ENCODE results near the gene CLMP.
A peak's percentile ranks its signal among the peaks of the same experiment; 100 is the strongest.

Gene CLMP

GRCh38 chr11:123100379-123101085 lies 94.5 kb downstream of the CLMP start:
- TF ChIP-seq REST (IDR thresholded peaks at IDR 0.05; ENCODE audit: insufficient read depth in 1 of 2, low read depth in 2 of 2, low read length in 2 of 2) = 0 out of 4 replicates have a peak, but pooled peaks of 1 of the 2 experiments have one; percentile 29
- no peak for TF ChIP-seq FOXP2 (optimal IDR thresholded peaks at IDR 0.05; ENCODE audit: borderline replicate concordance, extremely low read depth, extremely low read length, insufficient read depth)

- no peak for TF ChIP-seq POLR2AphosphoS5 (IDR thresholded peaks at IDR 0.05; ENCODE audit: low read depth, low read length)
- no peak for TF ChIP-seq TAF1 (IDR thresholded peaks at IDR 0.05; ENCODE audit: borderline replicate concordance, insufficient read depth, low read length)
- TF ChIP-seq SIN3A (IDR thresholded peaks at IDR 0.05; ENCODE audit: borderline replicate concordance, insufficient read depth, low read length) = no peak
- no peak for TF ChIP-seq FOXP2 (optimal IDR thresholded peaks at IDR 0.05; ENCODE audit: borderline replicate concordance, extremely low read depth, extremely low read length, insufficient read depth)
- TF ChIP-seq REST (IDR thresholded peaks at IDR 0.05; ENCODE audit: insufficient read depth in 1 of 2, low read depth in 2 of 2, low read length in 2 of 2) = no peak
Measured at GRCh38 chr11:123098990-123099389, 96.1 kb downstream of the CLMP start.

GRCh38 chr11:123093739-123094138 lies 101.3 kb downstream of the CLMP start:
- TF ChIP-seq SIN3A (IDR thresholded peaks at IDR 0.05; ENCODE audit: borderline replicate concordance, insufficient read depth, low read length) (no peak), TAF1 (IDR thresholded peaks at IDR 0.05; ENCODE audit: borderline replicate concordance, insufficient read depth, low read length) (no peak), FOXP2 (optimal IDR thresholded peaks at IDR 0.05; ENCODE audit: borderline replicate concordance, extremely low read depth, extremely low read length, insufficient read depth) (no peak), REST (IDR thresholded peaks at IDR 0.05; ENCODE audit: insufficient read depth in 1 of 2, low read depth in 2 of 2, low read length in 2 of 2) (no peak), POLR2AphosphoS5 (IDR thresholded peaks at IDR 0.05; ENCODE audit: low read depth, low read length) (no peak)

- TF ChIP-seq REST (IDR thresholded peaks at IDR 0.05; ENCODE audit: insufficient read depth in 1 of 2, low read depth in 2 of 2, low read length in 2 of 2) (no peak), TAF1 (IDR thresholded peaks at IDR 0.05; ENCODE audit: borderline replicate concordance, insufficient read depth, low read length) (no peak), FOXP2 (optimal IDR thresholded peaks at IDR 0.05; ENCODE audit: borderline replicate concordance, extremely low read depth, extremely low read length, insufficient read depth) (no peak), SIN3A (IDR thresholded peaks at IDR 0.05; ENCODE audit: borderline replicate concordance, insufficient read depth, low read length) (no peak), POLR2AphosphoS5 (IDR thresholded peaks at IDR 0.05; ENCODE audit: low read depth, low read length) (no peak)
Measured at GRCh38 chr11:123091506-123091905, 103.5 kb downstream of the CLMP start.

GRCh38 chr11:123086305-123086704 lies 108.7 kb downstream of the CLMP start:
- TF ChIP-seq POLR2AphosphoS5 (IDR thresholded peaks at IDR 0.05; ENCODE audit: low read depth, low read length) (no peak), REST (IDR thresholded peaks at IDR 0.05; ENCODE audit: insufficient read depth in 1 of 2, low read depth in 2 of 2, low read length in 2 of 2) (no peak), FOXP2 (optimal IDR thresholded peaks at IDR 0.05; ENCODE audit: borderline replicate concordance, extremely low read depth, extremely low read length, insufficient read depth) (no peak)

Data from PFSK-1 (cell line).